B cell (primary cell): Measurements from ENCODE around the gene IRX4.

ENCODE experiments used
- CTCF ChIP-seq: fragments of 200-600 bp; IDR thresholded peaks from one replicate; pipeline ENCODE4 v1.8.0; 2022; ENCODE audit warnings: antibody characterized with exemption, mild to moderate bottlenecking
- EZH2 ChIP-seq: IDR thresholded peaks from 2 replicates; pipeline ENCODE4 v1.6.1; 2012; ENCODE audit warnings: borderline replicate concordance, low read depth, mild to moderate bottlenecking, moderate library complexity, low read length; ENCODE audit not compliant: insufficient read depth, poor library complexity, severe bottlenecking

GRCh38 chr5:1845696-1846095 lies 37.0 kb downstream of the IRX4 start:
- peak; percentile 25 for TF ChIP-seq CTCF
- TF ChIP-seq EZH2, result no peak
